Fibroblast of mammary gland (primary cell): ENCODE measurements around the gene FANCF.

Source experiments
- DNase-seq: peaks from one replicate; pipeline ENCODE4 v3.0.0-alpha.2; 2010; ENCODE audit warnings: low read depth
- H3K4me3 ChIP-seq: 2 replicates; pipeline ENCODE4 v1.5.1; 2011; ENCODE audit warnings: low read depth, mild to moderate bottlenecking, low read length, moderate library complexity; ENCODE audit not compliant: control insufficient read depth
- CTCF ChIP-seq: conservative IDR thresholded peaks from 2 replicates; pipeline ENCODE4 v1.5.1; 2011; ENCODE audit warnings: low read depth, low read length, inconsistent platforms; ENCODE audit not compliant: control insufficient read depth, insufficient read depth

FANCF gene

GRCh38 chr11:22624742-22625447 lies 728 bp downstream of the FANCF start:
- peak; percentile 57 for DNase-seq
- H3K4me3 ChIP-seq = peak overlapping the region; percentile 89
- TF ChIP-seq CTCF = peak; percentile 46

GRCh38 chr11:22617868-22618267 lies 7.8 kb downstream of the FANCF start:
- no peak overlapping the region for H3K4me3 ChIP-seq
- TF ChIP-seq CTCF = no peak
- DNase-seq = no peak

GRCh38 chr11:22603933-22604332 lies 21.7 kb downstream of the FANCF start:
- DNase-seq = no peak
- no peak overlapping the region for H3K4me3 ChIP-seq
- no peak for TF ChIP-seq CTCF

GRCh38 chr11:22602504-22602903 lies 23.1 kb downstream of the FANCF start:
- no peak overlapping the region for H3K4me3 ChIP-seq
- DNase-seq = no peak
- no peak for TF ChIP-seq CTCF

- TF ChIP-seq CTCF = no peak
- no peak overlapping the region for H3K4me3 ChIP-seq
- DNase-seq = no peak
Measured at GRCh38 chr11:22599458-22599857, 26.2 kb downstream of the FANCF start.

GRCh38 chr11:22597062-22597461 lies 28.6 kb downstream of the FANCF start:
- no peak for DNase-seq
- no peak for TF ChIP-seq CTCF
- no peak overlapping the region for H3K4me3 ChIP-seq

GRCh38 chr11:22584976-22585375 lies 40.6 kb downstream of the FANCF start:
- no peak overlapping the region for H3K4me3 ChIP-seq
- DNase-seq = no peak
- TF ChIP-seq CTCF = no peak
